A673 (cell line): ENCODE measurements around the gene UBASH3A. TPM values are rescaled to one million over a fixed set of nuclear protein-coding genes. Genes with fewer than 3 reads are reported as not detected.

Experiments used
- BruUV-seq: library from RNA; stranded (reverse); fragments of 400-500 nt; replicated peaks from 2 replicates; lab custom pipeline; 2021; lab: Mats Ljungman, UMichigan
- CTCF ChIA-PET: fragments of 300-600 bp; sonication (Branson Sonifier 250); formaldehyde crosslinking; loops from one replicate; lab custom pipeline; 2022; ENCODE audit warnings: antibody characterized with exemption; lab: Charles Lee
- POLR2A ChIA-PET: fragments of 300-600 bp; sonication (Branson Sonifier 250); formaldehyde crosslinking; loops from one replicate; lab custom pipeline; 2022; ENCODE audit warnings: antibody characterized with exemption; ENCODE audit not compliant: low non-redundant PET; lab: Charles Lee
- DNase-seq: peaks from one replicate; pipeline ENCODE4 v3.0.0-alpha.2; 2015; ENCODE audit warnings: low spot score
- H3K27ac ChIP-seq: fragments of 200-600 bp; sonication (generic); 2 replicates; pipeline ENCODE4 v1.5.1; 2016; ENCODE audit warnings: mixed run types, low read depth, mild to moderate bottlenecking, mixed read lengths, antibody characterized with exemption, low read length; ENCODE audit not compliant: poor library complexity, severe bottlenecking
- H3K27me3 ChIP-seq: fragments of 200-600 bp; sonication (generic); replicated peaks from 2 replicates; pipeline ENCODE4 v1.6.1; 2017; ENCODE audit warnings: mixed run types, low read depth, mild to moderate bottlenecking, mixed read lengths, antibody characterized with exemption, low read length; ENCODE audit not compliant: insufficient read depth, poor library complexity
- H3K36me3 ChIP-seq: fragments of 200-600 bp; sonication (generic); 2 replicates; pipeline ENCODE4 v1.6.1; 2016; ENCODE audit warnings: mixed run types, mild to moderate bottlenecking, mixed read lengths, antibody characterized with exemption, low read length; ENCODE audit not compliant: insufficient read depth, poor library complexity, severe bottlenecking
- H3K4me1 ChIP-seq: fragments of 200-600 bp; sonication (generic); 2 replicates; pipeline ENCODE4 v1.6.1; 2017; ENCODE audit warnings: mixed run types, mild to moderate bottlenecking, mixed read lengths, antibody characterized with exemption, low read length; ENCODE audit not compliant: insufficient read depth, poor library complexity, severe bottlenecking
- H3K4me3 ChIP-seq: fragments of 200-600 bp; sonication (generic); 2 replicates; pipeline ENCODE4 v1.5.1; 2016; ENCODE audit warnings: low read depth, mixed run types, mild to moderate bottlenecking, mixed read lengths, low read length; ENCODE audit not compliant: poor library complexity, severe bottlenecking
- H3K9me3 ChIP-seq: fragments of 200-600 bp; sonication (generic); 2 replicates; pipeline ENCODE4 v1.6.1; 2016; ENCODE audit warnings: mixed run types, low read depth, mild to moderate bottlenecking, mixed read lengths, antibody characterized with exemption, low read length; ENCODE audit not compliant: poor library complexity, severe bottlenecking
- CTCF ChIP-seq: fragments of 300-800, 200-600 bp; sonication (generic); conservative IDR thresholded peaks from 2 replicates; pipeline ENCODE4 v1.5.1; 2017; ENCODE audit warnings: low read depth, mild to moderate bottlenecking, antibody characterized with exemption, low read length, moderate library complexity, mixed read lengths
- EZH2 ChIP-seq: fragments of 200-600 bp; sonication (generic); IDR thresholded peaks from 2 replicates; pipeline ENCODE4 v1.6.1; 2017; ENCODE audit warnings: borderline replicate concordance, low read depth, mild to moderate bottlenecking, mixed read lengths, antibody characterized with exemption, low read length; ENCODE audit not compliant: poor library complexity, severe bottlenecking
- intact Hi-C: fragments of 100-400 bp; cut with micrococcal nuclease; formaldehyde crosslinking; loops from one replicate; pipeline ENCODE4 v1.10.0; 2022; ENCODE audit not compliant: unreplicated experiment
- total RNA-seq: library from RNA; stranded (reverse); gene quantifications from 2 replicates; pipeline ENCODE4 v1.2.3, GENCODE V29; 2021

The UBASH3A gene
- total RNA-seq, 1 experiment from 2014 or later: not detected

- no peaks in the 10 kb centered on the region for H3K36me3 ChIP-seq
- BruUV-seq: no TSS peak
- no peaks in the 10 kb centered on the region for H3K27me3 ChIP-seq
- ChIA-PET POLR2A (no interaction called here), CTCF (no interaction called here)
- no peak overlapping the region for H3K4me3 ChIP-seq
- peaks cover 25% of the 10 kb centered on the region for H3K4me1 ChIP-seq
- H3K27ac ChIP-seq: no peak overlapping the region
- TF ChIP-seq CTCF: no peak
- TF ChIP-seq EZH2: no peak
- intact Hi-C loops: loop anchor here (10.0 kb wide), 1 partner anchor 839 kb away; no protein-coding TSS in a partner anchor
- H3K9me3 ChIP-seq: no peaks in the 10 kb centered on the region
- no peak for DNase-seq
Observed at GRCh38 chr21:42453224-42453985, 49.7 kb downstream of the UBASH3A start.

- Histone ChIP-seq H3K27ac (no peak overlapping the region), H3K4me1 (peaks cover 25% of the 10 kb centered on the region), H3K36me3 (no peaks in the 10 kb centered on the region), H3K9me3 (no peaks in the 10 kb centered on the region), H3K27me3 (no peaks in the 10 kb centered on the region), H3K4me3 (no peak overlapping the region)
- no peak for TF ChIP-seq EZH2
- no peak for TF ChIP-seq CTCF
- no peak for DNase-seq
- intact Hi-C loops: loop anchor here (10.0 kb wide), 1 partner anchor 839 kb away; no protein-coding TSS in a partner anchor
- no TSS peak for BruUV-seq
- CTCF ChIA-PET: no interaction called here
- POLR2A ChIA-PET: no interaction called here
Observed at GRCh38 chr21:42453986-42454570, 50.4 kb downstream of the UBASH3A start.

- H3K36me3 ChIP-seq: no peaks in the 10 kb centered on the region
- BruUV-seq: no TSS peak
- no peaks in the 10 kb centered on the region for H3K9me3 ChIP-seq
- CTCF ChIA-PET: interaction anchor here (0.6 to 0.7 kb wide), 2 partner anchors 145 to 700 kb away, joined by 3 read pairs; no protein-coding TSS in a partner anchor
- peaks cover 20% of the 10 kb centered on the region for H3K4me1 ChIP-seq
- POLR2A ChIA-PET: no interaction called here
- no peak for DNase-seq
- no peak overlapping the region for H3K4me3 ChIP-seq
- no peak for TF ChIP-seq EZH2
- TF ChIP-seq CTCF: no peak
- intact Hi-C loops: loop anchor here (10.0 kb wide), 1 partner anchor 840 kb away; no protein-coding TSS in a partner anchor
- H3K27me3 ChIP-seq: no peaks in the 10 kb centered on the region
- no peak overlapping the region for H3K27ac ChIP-seq
Observed at GRCh38 chr21:42454786-42455185, 51.1 kb downstream of the UBASH3A start.
